Right atrium auricular region (tissue), 2 donors: Measurements from ENCODE around the gene TMEM178B. TPM values are rescaled to one million over a fixed set of nuclear protein-coding genes. Genes with fewer than 3 reads are reported as not detected.

Source experiments
- DNase-seq: peaks from one replicate; pipeline ENCODE4 v3.0.0-alpha.2; 2019; ENCODE audit warnings: low spot score
- H3K27ac ChIP-seq, 2 donors: fragments of 200-600 bp; sonication (generic); 1 replicate in 1 of 2; 2 replicates in 1 of 2; pipeline ENCODE4 v1.5.1; 2016 to 2019
- H3K27me3 ChIP-seq, 2 donors: fragments of 200-600 bp; sonication (generic); one replicate each; pipeline versions ENCODE4 v1.5.1 to v1.6.0; 2017 to 2019
- H3K36me3 ChIP-seq: fragments of 200-600 bp; sonication (generic); one replicate; pipeline ENCODE4 v1.5.1; 2016
- H3K4me1 ChIP-seq, 2 donors: fragments of 200-600 bp; sonication (generic); one replicate each; pipeline versions ENCODE4 v1.5.1 to v1.6.0; 2017 to 2019
- H3K4me3 ChIP-seq, 2 donors: fragments of 200-600 bp; sonication (generic); 1 replicate in 1 of 2; 2 replicates in 1 of 2; pipeline ENCODE4 v1.5.1; 2017 to 2019; ENCODE audit warnings: mild to moderate bottlenecking in 1 of 2, moderate library complexity in 1 of 2
- H3K9me3 ChIP-seq, 2 donors: fragments of 200-600 bp; sonication (generic); one replicate each; pipeline ENCODE4 v1.5.1; 2019
- CTCF ChIP-seq, 2 donors: fragments of 200-600 bp; sonication (generic); IDR thresholded peaks; one replicate each; pipeline ENCODE4 v1.5.1; 2019; ENCODE audit warnings: antibody characterized with exemption in 2 of 2
- total RNA-seq, 2 donors: library from RNA; depleted of rRNA; stranded (reverse); fragments of >200 nt; gene quantifications; one replicate each; pipeline ENCODE4 v1.1.0, GENCODE V29; 2016

The TMEM178B gene
- total RNA-seq, 2 donors from 2014 or later, result 15.8 to 48.7 TPM

- Histone ChIP-seq H3K4me3 (no peak overlapping the region), H3K27ac (no peak overlapping the region), H3K4me1 (no peaks in the 10 kb centered on the region), H3K27me3 (no peaks in the 10 kb centered on the region), H3K36me3 (no peaks in the 10 kb centered on the region), H3K9me3 (no peaks in the 10 kb centered on the region)
- DNase-seq, result no peak
- TF ChIP-seq CTCF (IDR thresholded peaks at IDR 0.05), result no peak
Measured at GRCh38 chr7:141042222-141043193, 31.4 kb upstream of the TMEM178B start.

GRCh38 chr7:141043616-141044015 lies 30.2 kb upstream of the TMEM178B start:
- no peak overlapping the region for H3K4me3 ChIP-seq
- no peak overlapping the region for H3K27ac ChIP-seq
- no peaks in the 10 kb centered on the region for H3K9me3 ChIP-seq
- no peaks in the 10 kb centered on the region for H3K36me3 ChIP-seq
- TF ChIP-seq CTCF (IDR thresholded peaks at IDR 0.05), result no peak
- no peaks in the 10 kb centered on the region for H3K27me3 ChIP-seq
- DNase-seq, result no peak
- H3K4me1 ChIP-seq, result no peaks in the 10 kb centered on the region

- Histone ChIP-seq H3K9me3 (no peaks in the 10 kb centered on the region), H3K4me1 (no peaks in the 10 kb centered on the region), H3K27me3 (no peaks in the 10 kb centered on the region), H3K36me3 (no peaks in the 10 kb centered on the region), H3K4me3 (no peak overlapping the region), H3K27ac (no peak overlapping the region)
- TF ChIP-seq CTCF (IDR thresholded peaks at IDR 0.05), result no peak
- DNase-seq, result no peak
Measured at GRCh38 chr7:141045126-141045841, 28.6 kb upstream of the TMEM178B start.

- Histone ChIP-seq H3K4me3 (no peak overlapping the region), H3K9me3 (no peaks in the 10 kb centered on the region), H3K27ac (no peak overlapping the region), H3K27me3 (no peaks in the 10 kb centered on the region), H3K4me1 (no peaks in the 10 kb centered on the region), H3K36me3 (no peaks in the 10 kb centered on the region)
- TF ChIP-seq CTCF (IDR thresholded peaks at IDR 0.05), result no peak
- no peak for DNase-seq
Measured at GRCh38 chr7:141045842-141046620, 27.8 kb upstream of the TMEM178B start.

GRCh38 chr7:141053626-141054025 lies 20.2 kb upstream of the TMEM178B start:
- Histone ChIP-seq H3K36me3 (no peaks in the 10 kb centered on the region), H3K27ac (no peak overlapping the region), H3K27me3 (no peaks in the 10 kb centered on the region), H3K9me3 (no peaks in the 10 kb centered on the region), H3K4me1 (no peaks in the 10 kb centered on the region), H3K4me3 (no peak overlapping the region)
- no peak for TF ChIP-seq CTCF (IDR thresholded peaks at IDR 0.05)
- no peak for DNase-seq
